NCI-H2171 treated with DMSO at 0.1 percent for 48 hours (cell line): ENCODE data around the gene GLIS1.
"Not testable (repeated sequence)": the region's sequence is repeated elsewhere in the genome, so short reads cannot be mapped to it uniquely, and the experiment has no call there.

ENCODE experiments used
- DNase-seq: peaks from one replicate; lab custom pipeline; 2025; lab: John Stamatoyannopoulos, UW

Gene GLIS1

GRCh38 chr1:53739109-53739681, at the start of gene GLIS1:
Gene GLIS1, minus strand, starts transcription at chr1:53739164. Its CDS starts 1,100 bp downstream, at chr1:53738064.
- peak; percentile 82 for DNase-seq

- no peak for DNase-seq
These were observed 48.7 kb upstream of the GLIS1 start for GRCh38 chr1:53787655-53788054.

DNA sequence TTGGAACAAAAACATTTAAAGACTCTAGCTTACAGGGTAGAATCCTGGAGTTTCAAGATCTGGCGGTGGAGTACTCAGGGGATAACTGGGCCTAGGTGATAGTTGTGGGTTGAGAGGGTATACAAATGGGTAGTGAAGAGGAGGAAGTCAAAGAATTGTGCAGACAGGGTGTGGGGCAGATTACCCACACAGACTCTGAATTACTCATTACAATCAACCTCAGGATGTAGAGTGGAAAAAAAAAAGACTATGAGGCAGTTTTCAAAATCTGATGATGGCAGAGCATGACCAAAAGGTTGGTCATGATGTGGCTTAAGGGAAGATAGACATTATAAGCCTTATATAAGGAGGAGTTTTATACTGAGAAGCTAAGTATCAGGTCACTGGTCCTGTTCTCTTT, 44.1 kb upstream of the GLIS1 start:
- DNase-seq, result no peak

- DNase-seq, result no peak
These were observed 42.7 kb upstream of the GLIS1 start for GRCh38 chr1:53781654-53782053.

DNA sequence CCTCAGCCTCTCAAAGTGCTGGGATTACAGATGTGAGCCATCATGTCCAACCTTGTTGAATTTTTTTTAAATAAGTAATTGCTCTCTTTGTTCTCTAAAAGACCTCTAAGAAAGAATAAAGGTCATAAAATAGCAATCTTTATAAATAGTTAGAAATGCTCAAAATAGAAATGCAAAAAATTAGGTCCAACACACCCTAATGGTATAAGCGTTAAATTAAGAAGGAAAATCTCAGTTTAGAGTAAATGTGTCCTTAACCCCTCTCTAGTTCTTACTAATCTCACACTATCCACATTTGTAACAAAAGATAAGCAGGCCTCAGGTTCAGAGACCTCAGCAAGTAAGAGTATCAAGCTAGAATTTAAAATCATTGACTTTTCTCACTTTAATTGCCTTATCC, 38.3 kb upstream of the GLIS1 start:
- no peak for DNase-seq

DNA sequence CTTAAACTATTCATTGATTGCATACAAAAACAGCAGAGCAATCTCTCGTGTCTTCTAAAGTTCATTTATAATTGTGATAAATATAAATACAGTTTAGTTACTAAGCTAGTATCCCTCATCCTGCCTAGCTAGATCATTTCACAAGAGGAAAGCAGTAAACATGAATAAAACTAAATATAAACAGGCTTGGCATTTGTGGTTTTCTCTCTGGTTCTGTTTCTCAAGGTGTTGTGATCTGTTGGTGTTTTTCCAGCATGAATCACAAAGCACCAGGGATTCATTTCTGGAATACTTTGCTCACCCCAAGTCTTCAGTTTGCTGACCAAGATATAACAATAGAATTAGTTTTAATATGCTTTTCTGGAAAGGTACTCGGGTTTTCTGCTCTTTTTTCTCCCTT, 32.7 kb upstream of the GLIS1 start:
- DNase-seq, result no peak

GRCh38 chr1:53769780-53770179, 30.8 kb upstream of the GLIS1 start:
- DNase-seq, result no peak

GRCh38 chr1:53769184-53769583, 30.2 kb upstream of the GLIS1 start:
- DNase-seq, result no peak

- no peak for DNase-seq
These were observed 28.0 kb upstream of the GLIS1 start for GRCh38 chr1:53766831-53767405.

DNA sequence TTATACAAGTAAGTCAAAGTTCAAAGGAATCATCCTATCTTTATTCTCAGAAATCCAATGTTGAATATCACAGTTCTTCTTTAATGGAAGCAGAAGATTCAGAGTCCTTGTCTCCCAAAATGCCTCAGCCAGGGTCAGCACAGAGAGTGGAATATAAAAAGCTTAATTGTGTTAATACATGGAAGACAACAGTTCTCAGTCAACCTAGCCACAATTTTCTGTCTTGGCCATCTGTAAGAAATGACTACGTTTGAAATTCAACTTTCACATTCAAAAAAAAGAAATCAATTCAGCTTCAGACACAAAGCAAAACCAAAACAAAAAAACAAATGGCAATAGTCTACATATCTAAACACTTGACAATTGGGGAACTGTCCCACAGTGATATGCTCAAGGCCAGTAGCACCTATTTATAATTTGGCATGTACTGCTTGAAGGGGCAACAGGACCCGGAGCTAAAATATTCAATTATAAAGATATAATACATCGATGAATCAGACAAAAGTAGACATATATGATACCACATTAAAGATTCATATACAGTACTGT, 27.3 kb upstream of the GLIS1 start:
- DNase-seq, result no peak

DNA sequence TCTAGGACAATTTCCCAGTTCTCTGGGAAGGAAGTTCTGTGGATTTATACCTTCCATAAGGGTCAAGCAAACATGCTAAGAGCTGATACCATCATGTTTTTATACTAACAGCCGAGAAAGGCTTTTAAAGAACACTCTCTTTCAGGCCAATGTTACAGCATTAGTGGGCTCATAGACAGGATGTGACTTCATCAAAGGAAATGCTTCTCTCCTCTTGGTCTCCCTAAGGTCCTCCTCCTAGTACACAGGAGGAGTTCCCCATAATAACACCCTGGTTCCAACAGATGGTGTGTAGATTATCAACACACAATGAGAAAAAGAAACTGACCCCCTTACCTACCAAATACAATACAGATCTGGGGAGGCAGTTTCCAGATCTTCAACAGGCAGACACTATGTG, 26.7 kb upstream of the GLIS1 start:
- DNase-seq, result no peak

DNA sequence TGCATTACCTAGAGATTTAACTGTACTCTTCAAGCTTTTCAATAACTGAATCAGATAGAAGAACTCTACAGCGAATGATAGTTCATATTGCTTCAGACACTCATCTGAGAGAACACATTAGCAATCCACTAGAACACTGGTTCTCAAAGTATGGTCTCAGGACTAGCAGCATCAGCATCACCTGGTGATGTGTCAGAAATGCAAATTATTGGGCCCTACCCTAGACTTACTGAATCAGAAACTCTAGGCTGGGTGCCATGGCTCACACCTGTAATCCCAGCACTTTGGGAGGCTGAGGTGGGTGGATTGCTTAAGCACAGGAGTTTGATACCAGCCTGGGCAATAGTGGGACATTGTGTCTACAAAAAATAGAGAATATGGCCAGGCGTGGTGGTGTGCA, 24.9 kb upstream of the GLIS1 start:
- no peak for DNase-seq

DNA sequence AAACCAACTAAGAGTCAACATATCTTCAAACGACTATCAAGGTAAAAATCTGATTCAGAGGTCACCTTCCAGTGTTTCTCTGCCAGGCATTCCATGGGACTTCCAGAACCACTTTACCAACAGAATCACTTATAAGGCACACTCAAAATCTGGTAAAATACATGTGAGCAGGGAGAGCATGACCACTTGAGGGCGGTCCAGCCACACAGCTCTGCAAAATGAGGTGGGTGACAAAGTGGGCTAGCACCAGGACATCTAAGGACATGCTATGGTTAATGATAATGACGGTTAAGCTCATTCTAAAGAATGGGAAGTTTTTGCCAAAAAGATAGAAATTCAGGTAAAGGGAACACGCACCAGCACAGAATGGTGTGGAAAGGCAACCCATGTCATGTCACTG, 24.5 kb upstream of the GLIS1 start:
- no peak for DNase-seq

DNA sequence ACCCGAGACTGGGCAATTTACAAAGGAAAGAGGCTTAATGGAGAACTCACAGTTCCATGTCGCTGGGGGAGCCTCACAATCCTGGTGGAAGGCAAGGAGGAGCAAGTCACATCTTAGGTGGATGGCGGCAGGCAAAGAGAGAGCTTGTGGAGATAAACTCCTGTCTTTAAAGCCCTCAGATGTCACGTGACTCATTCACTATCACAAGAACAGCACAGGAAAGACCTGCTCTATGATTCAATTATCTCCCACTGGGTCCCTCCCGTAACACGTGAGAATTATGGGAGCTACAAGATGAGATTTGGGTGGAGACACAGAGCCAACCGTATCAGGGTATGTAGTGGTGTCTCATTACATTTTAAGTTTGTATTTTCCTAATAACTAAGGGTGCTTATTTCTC, 21.5 kb upstream of the GLIS1 start:
- not testable (repeated sequence) for DNase-seq

- DNase-seq, result no peak
These were observed 16.9 kb upstream of the GLIS1 start for GRCh38 chr1:53755874-53756273.

- DNase-seq, result peak; percentile 54
These were observed 15.7 kb upstream of the GLIS1 start for GRCh38 chr1:53754484-53755312.

DNA sequence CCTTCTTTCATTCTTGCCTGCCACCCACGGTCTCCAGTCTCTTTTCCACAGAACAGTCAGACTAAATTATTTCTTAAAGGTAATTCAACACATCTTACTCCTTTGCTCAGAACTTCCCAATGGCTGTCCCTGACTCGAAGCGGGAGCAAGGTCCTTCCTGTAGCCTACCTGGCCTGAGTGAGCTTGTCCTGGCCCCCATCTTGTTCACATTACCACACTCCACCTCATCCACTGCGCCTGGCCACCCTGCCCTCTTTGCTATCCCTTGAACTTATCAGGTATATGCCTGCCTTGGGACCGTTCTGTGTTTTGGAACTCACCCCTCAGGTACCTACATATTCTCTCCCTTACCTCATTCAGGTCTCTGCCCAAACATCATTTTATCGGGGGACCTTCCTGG, 13.3 kb upstream of the GLIS1 start:
- DNase-seq, result no peak

DNA sequence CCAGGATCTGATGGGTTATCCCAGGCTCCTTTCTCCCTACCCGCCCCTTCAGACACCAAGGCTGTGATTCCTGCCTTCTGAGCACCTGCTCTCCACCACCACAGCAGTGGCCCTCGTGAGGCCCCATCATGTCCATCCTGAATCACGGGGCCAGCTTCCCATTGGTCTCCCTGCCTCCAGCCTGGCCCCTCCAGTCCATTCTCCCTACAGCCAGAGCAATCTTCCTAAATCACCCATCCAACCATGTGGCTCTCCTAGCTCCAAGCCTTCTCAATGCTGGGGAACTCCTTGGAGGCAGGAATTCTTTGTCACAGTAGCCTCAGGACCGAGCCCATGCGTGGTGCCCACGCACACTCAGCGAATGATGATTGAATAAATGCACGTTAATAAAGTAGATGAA, 8.9 kb upstream of the GLIS1 start:
- DNase-seq, result no peak

DNA sequence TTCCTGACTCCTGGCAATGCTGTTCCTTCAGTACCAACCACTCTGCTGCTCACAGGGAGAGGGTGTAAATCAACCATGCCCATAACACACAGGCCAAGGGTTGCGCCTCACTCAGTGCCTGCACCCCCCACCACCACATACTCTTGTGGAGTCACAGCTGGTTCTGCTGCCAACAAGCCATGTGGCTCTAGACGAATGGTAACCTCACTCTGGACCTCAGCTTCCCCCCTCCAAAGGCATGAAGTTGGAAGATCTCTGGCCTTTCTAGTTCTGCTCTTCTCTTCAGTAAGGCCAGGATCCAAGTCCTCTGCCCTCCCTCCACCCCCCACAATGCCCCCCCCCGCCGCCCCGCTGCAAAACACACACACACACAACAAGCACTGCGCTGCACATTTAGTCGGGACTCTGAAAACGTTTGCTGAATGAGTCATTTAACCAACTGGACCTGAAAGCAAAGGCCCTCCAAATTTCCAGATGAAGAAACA, 1.7 kb upstream of the GLIS1 start:
- no peak for DNase-seq

DNA sequence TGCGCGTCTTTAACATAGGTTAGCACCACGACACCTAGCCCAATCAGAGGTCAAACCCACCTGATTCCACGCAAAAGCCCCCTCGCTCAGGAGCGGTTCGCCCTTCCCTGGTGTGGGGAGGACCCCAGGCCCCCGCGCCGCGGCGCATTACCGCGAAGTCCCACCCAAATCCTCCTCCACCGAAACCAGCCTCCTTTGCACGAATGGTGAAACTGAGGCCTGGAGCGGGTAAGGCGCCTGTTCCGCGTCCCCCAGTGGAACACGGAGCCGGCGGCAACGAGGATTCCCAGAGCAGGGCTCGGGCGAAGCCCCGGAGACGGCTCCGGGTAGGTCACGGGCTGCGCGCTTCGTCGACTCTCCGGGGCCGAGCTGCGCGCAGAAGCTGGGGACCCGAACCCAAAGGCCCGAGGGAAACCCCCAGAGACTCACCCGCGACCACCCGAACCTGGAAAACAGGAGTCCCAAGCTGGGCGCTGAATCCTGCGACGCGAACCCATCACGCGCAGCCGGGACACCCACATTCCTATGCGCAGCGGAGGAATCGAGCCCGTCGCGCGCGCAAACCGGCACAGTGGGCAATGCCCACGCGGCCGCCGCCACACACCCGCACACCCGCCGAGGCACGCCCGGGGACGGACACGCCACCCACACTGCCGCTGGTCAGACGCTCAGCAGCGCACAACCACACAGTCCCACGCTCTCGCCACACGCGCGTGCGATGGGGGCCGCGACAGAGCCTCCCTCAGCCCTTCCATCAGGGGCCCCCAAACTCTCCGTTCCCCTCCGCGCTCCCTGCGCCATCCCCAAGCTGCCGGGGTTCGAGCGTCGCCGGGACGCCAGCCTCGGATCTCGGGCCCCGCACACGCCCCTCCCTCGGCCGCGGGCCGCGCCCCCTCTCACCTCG, 507 bp downstream of the GLIS1 start:
- DNase-seq, result no peak

GRCh38 chr1:53737648-53738204, 1.2 kb downstream of the GLIS1 start:
- DNase-seq, result no peak

- DNase-seq, result no peak
These were observed 2.7 kb downstream of the GLIS1 start for GRCh38 chr1:53736290-53736689.
